K562 (cell line): ENCODE data around the gene CLEC2B. TPM values are rescaled to one million over a fixed set of nuclear protein-coding genes. Genes with fewer than 3 reads are reported as not detected.

Experiments used
- E2F3 ChIP-seq: fragments of 250-450 bp; sonication (Bioruptor Pico); IDR thresholded peaks from 2 replicates; pipeline ENCODE4 v1.4.0; 2020; ENCODE audit warnings: mild to moderate bottlenecking
- ELF2 ChIP-seq: fragments of 250-450 bp; sonication (Bioruptor Pico); IDR thresholded peaks from 2 replicates; pipeline ENCODE4 v1.5.0; 2021; ENCODE audit warnings: mild to moderate bottlenecking
- MEF2D ChIP-seq: conservative IDR thresholded peaks from 2 replicates; pipeline ENCODE4 v1.6.1; 2016; ENCODE audit warnings: low read depth, missing genetic modification characterization, missing compliant biosample characterization
- NUFIP1 ChIP-seq: fragments of 450-650 bp; IDR thresholded peaks from 2 replicates; pipeline ENCODE4 v1.6.1; 2018; ENCODE audit not compliant: partially characterized antibody
- TAF1 ChIP-seq: IDR thresholded peaks from 2 replicates; pipeline ENCODE4 v1.6.1; 2011; ENCODE audit warnings: mild to moderate bottlenecking, low read length, moderate library complexity; ENCODE audit not compliant: insufficient read depth, control insufficient read depth, severe bottlenecking; ENCODE audit errors: extremely low read depth
- TCF3 ChIP-seq: sonication (generic); formaldehyde crosslinking; IDR thresholded peaks from 2 replicates; pipeline ENCODE4 v1.4.0; 2020; ENCODE audit warnings: mild to moderate bottlenecking, missing genetic modification reagents
- THRAP3 ChIP-seq: fragments of 450-650 bp; IDR thresholded peaks from 2 replicates; pipeline ENCODE4 v1.6.1; 2016; ENCODE audit warnings: mild to moderate bottlenecking, inconsistent platforms, borderline replicate concordance
- polyA plus RNA-seq, 8 experiments: library from polyadenylated mRNA; depleted of rRNA in 4 of 8; stranded (reverse) in 5 of 8; unstranded in 3 of 8; fragments of >200 nt; fragmentation: Nextera tagmentation in 2 of 8; fragmentation: Illumina TruSeq in 1 of 8; extraction: Ambion mirVana in 2 of 8; extraction: Trizol in 1 of 8; gene quantifications; 2 replicates each; pipeline versions ENCODE4 v1.2.1 to v1.2.3, GENCODE V29; 2011 to 2014; ENCODE audit warnings: inconsistent platforms in 1 of 8, missing spikeins in 1 of 8
- total RNA-seq, 7 experiments: library from RNA; depleted of rRNA in 6 of 7; stranded (reverse); fragments of >200 nt in 6 of 7; fragmentation: Illumina TruSeq in 2 of 7; extraction: Trizol in 2 of 7; gene quantifications; 2 replicates each; pipeline versions ENCODE4 v1.2.1 to v1.2.3, GENCODE V29; 2011 to 2021; ENCODE audit warnings: low replicate concordance in 1 of 7
- TF ChIP-seq, protein P1 (sequence below), 2 experiments: fragments of 450-650 bp; IDR thresholded peaks; 2 replicates each; pipeline ENCODE4 v1.6.1; 2018; ENCODE audit warnings: mild to moderate bottlenecking in 2 of 2, low read depth in 1 of 2; ENCODE audit not compliant: partially characterized antibody in 2 of 2

Gene CLEC2B
- total and polyA plus RNA-seq, 9 of the 15 experiments (the other 6 are each of a cell fraction or from before 2014, with no cell fraction given) = 1.3 to 5.9 (median 2.9) TPM

DNA sequence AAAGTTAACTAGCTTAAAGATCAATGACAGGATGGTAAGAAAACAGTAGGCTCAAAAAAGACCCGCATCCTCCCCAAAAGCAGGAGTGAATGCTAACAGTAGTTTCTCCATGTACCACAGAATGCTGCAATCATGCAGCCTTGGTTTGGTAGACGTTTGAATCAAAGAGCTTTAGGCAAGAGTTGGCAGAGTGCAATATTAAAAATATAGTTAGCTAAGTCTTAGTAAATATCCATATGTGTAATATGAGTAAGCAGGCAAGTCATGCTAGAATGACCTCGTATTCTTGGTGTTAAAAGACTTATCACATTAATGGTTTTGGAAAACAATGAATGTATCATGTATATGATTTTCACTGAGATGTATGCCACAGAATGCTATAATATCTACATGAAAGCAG lies 60.6 kb downstream of the CLEC2B start (continued):
- TF ChIP-seq, protein P1, sequence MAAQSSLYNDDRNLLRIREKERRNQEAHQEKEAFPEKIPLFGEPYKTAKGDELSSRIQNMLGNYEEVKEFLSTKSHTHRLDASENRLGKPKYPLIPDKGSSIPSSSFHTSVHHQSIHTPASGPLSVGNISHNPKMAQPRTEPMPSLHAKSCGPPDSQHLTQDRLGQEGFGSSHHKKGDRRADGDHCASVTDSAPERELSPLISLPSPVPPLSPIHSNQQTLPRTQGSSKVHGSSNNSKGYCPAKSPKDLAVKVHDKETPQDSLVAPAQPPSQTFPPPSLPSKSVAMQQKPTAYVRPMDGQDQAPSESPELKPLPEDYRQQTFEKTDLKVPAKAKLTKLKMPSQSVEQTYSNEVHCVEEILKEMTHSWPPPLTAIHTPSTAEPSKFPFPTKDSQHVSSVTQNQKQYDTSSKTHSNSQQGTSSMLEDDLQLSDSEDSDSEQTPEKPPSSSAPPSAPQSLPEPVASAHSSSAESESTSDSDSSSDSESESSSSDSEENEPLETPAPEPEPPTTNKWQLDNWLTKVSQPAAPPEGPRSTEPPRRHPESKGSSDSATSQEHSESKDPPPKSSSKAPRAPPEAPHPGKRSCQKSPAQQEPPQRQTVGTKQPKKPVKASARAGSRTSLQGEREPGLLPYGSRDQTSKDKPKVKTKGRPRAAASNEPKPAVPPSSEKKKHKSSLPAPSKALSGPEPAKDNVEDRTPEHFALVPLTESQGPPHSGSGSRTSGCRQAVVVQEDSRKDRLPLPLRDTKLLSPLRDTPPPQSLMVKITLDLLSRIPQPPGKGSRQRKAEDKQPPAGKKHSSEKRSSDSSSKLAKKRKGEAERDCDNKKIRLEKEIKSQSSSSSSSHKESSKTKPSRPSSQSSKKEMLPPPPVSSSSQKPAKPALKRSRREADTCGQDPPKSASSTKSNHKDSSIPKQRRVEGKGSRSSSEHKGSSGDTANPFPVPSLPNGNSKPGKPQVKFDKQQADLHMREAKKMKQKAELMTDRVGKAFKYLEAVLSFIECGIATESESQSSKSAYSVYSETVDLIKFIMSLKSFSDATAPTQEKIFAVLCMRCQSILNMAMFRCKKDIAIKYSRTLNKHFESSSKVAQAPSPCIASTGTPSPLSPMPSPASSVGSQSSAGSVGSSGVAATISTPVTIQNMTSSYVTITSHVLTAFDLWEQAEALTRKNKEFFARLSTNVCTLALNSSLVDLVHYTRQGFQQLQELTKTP (IDR thresholded peaks at IDR 0.05; ENCODE audit: low read depth in 1 of 2, partially characterized antibody in 2 of 2) = no peak
- TF ChIP-seq TAF1 (no peak), ELF2 (CRISPR knock-in tag) (no peak), THRAP3 (no peak), MEF2D (tag) (no peak), E2F3 (no peak), TCF3 (CRISPR knock-in tag) (no peak), NUFIP1 (no peak)
- TF ChIP-seq, all 486 proteins: peak for 0
